GM23338 (cell line): ENCODE results near the gene ODAD2. TPM values are rescaled to one million over a fixed set of nuclear protein-coding genes. Genes with fewer than 3 reads are reported as not detected.

ENCODE experiments used
- ATAC-seq: fragments of 200-7000 bp; cut with Tn5 transposase; 3 replicates; pipeline ENCODE4 v1.9.1; 2020
- DNase-seq: peaks from one replicate; pipeline ENCODE4 v3.0.0-alpha.2; 2015; ENCODE audit warnings: low spot score
- H2AFZ ChIP-seq: fragments of 200-600 bp; sonication (generic); 2 replicates; pipeline ENCODE4 v1.8.0; 2016; ENCODE audit warnings: antibody characterized with exemption, mild to moderate bottlenecking, moderate library complexity
- H3F3A ChIP-seq: fragments of 200-600 bp; sonication (generic); replicated peaks from 2 replicates; pipeline ENCODE4 v1.8.0; 2017; ENCODE audit warnings: antibody characterized with exemption, mixed run types, low read depth
- H3K27ac ChIP-seq: fragments of 200-600 bp; sonication (generic); 2 replicates; pipeline ENCODE4 v1.6.1; 2016; ENCODE audit warnings: low read depth
- H3K27me3 ChIP-seq: fragments of 200-600 bp; sonication (generic); 2 replicates; pipeline ENCODE4 v1.8.0; 2016; ENCODE audit warnings: mild to moderate bottlenecking, mixed run types, moderate library complexity; ENCODE audit not compliant: insufficient read depth
- H3K36me3 ChIP-seq: fragments of 200-600 bp; sonication (generic); 2 replicates; pipeline ENCODE4 v1.8.0; 2016; ENCODE audit warnings: mild to moderate bottlenecking; ENCODE audit not compliant: insufficient read depth
- H3K4me1 ChIP-seq: fragments of 200-600 bp; sonication (generic); 2 replicates; pipeline ENCODE4 v1.8.0; 2016; ENCODE audit warnings: mild to moderate bottlenecking, moderate library complexity; ENCODE audit not compliant: insufficient read depth
- H3K4me2 ChIP-seq: fragments of 200-600 bp; sonication (generic); 2 replicates; pipeline ENCODE4 v1.7.1; 2017; ENCODE audit warnings: mixed run types
- H3K4me3 ChIP-seq: fragments of 200-600 bp; sonication (generic); 2 replicates; pipeline ENCODE4 v1.6.1; 2016; ENCODE audit warnings: mixed run types
- H3K79me2 ChIP-seq: fragments of 200-600 bp; sonication (generic); replicated peaks from 2 replicates; pipeline ENCODE4 v1.8.0; 2017; ENCODE audit warnings: mild to moderate bottlenecking; ENCODE audit not compliant: insufficient read depth
- H3K9me2 ChIP-seq: fragments of 200-600 bp; sonication (generic); 2 replicates; pipeline ENCODE4 v1.8.0; 2017; ENCODE audit not compliant: insufficient read depth
- H4K20me1 ChIP-seq: fragments of 200-600 bp; sonication (generic); replicated peaks from 2 replicates; pipeline ENCODE4 v1.8.0; 2017; ENCODE audit warnings: mild to moderate bottlenecking; ENCODE audit not compliant: insufficient read depth
- H3K27ac Mint-ChIP-seq: 2 replicates; pipeline ENCODE4 v1.8.0; 2020; ENCODE audit warnings: inconsistent platforms, mild to moderate bottlenecking, moderate library complexity, mixed read lengths
- H3K27me3 Mint-ChIP-seq: 3 replicates; pipeline ENCODE4 v1.8.0; 2022; ENCODE audit warnings: low read depth, mild to moderate bottlenecking, moderate library complexity, mixed read lengths, inconsistent platforms; ENCODE audit not compliant: insufficient read depth, poor library complexity
- H3K36me3 Mint-ChIP-seq: 3 replicates; pipeline ENCODE4 v1.8.0; 2021; ENCODE audit warnings: low read depth, mild to moderate bottlenecking, inconsistent platforms, moderate library complexity, mixed read lengths
- H3K4me1 Mint-ChIP-seq: 3 replicates; pipeline ENCODE4 v1.8.0; 2020; ENCODE audit warnings: mild to moderate bottlenecking, inconsistent platforms, mixed read lengths
- H3K4me3 Mint-ChIP-seq: 3 replicates; pipeline ENCODE4 v1.8.0; 2021; ENCODE audit warnings: moderate library complexity, mild to moderate bottlenecking, inconsistent platforms, mixed read lengths
- H3K9me3 Mint-ChIP-seq: 3 replicates; pipeline ENCODE4 v1.8.0; 2020; ENCODE audit warnings: moderate library complexity, mild to moderate bottlenecking, inconsistent platforms, mixed read lengths
- CTCF ChIP-seq, 2 experiments: fragments of 200-600 bp in 1 of 2; sonication (generic) in 1 of 2; conservative IDR thresholded peaks; 2 replicates each; pipeline versions ENCODE4 v1.5.1 to v1.6.1; 2016 to 2017; ENCODE audit warnings: antibody characterized with exemption in 2 of 2, low read depth in 2 of 2, mild to moderate bottlenecking in 2 of 2, moderate library complexity in 1 of 2
- EZH2 ChIP-seq: fragments of 200-600 bp; sonication (generic); IDR thresholded peaks from one replicate; pipeline ENCODE4 v1.8.0; 2017; ENCODE audit warnings: antibody characterized with exemption, mild to moderate bottlenecking, low read depth; ENCODE audit not compliant: unreplicated experiment
- JUNB ChIP-seq: IDR thresholded peaks from one replicate; pipeline ENCODE4 v1.6.1; 2016; ENCODE audit warnings: antibody characterized with exemption; ENCODE audit not compliant: unreplicated experiment
- NANOG ChIP-seq: IDR thresholded peaks from 2 replicates; pipeline ENCODE4 v1.6.1; 2016; ENCODE audit warnings: antibody characterized with exemption, borderline replicate concordance
- POLR2AphosphoS5 ChIP-seq: IDR thresholded peaks from 2 replicates; pipeline ENCODE4 v1.6.1; 2016; ENCODE audit warnings: antibody characterized with exemption, low read depth
- REST ChIP-seq: IDR thresholded peaks from one replicate; pipeline ENCODE4 v1.6.1; 2018; ENCODE audit warnings: antibody characterized with exemption; ENCODE audit not compliant: unreplicated experiment
- STAT1 ChIP-seq: IDR thresholded peaks from one replicate; pipeline ENCODE4 v1.6.1; 2016; ENCODE audit warnings: antibody characterized with exemption; ENCODE audit not compliant: unreplicated experiment
- ZNF114 ChIP-seq: fragments of 250-450 bp; sonication (Bioruptor Pico); IDR thresholded peaks from 2 replicates; pipeline ENCODE4 v1.5.0; 2020; ENCODE audit warnings: mild to moderate bottlenecking, moderate library complexity
- ZNF331 ChIP-seq: fragments of 250-450 bp; sonication (Bioruptor Pico); IDR thresholded peaks from 2 replicates; pipeline ENCODE4 v1.5.0; 2020; ENCODE audit warnings: low read depth, mild to moderate bottlenecking, moderate library complexity
- polyA plus RNA-seq: library from polyadenylated mRNA; unstranded; fragments of >200 nt; fragmentation: Nextera tagmentation; extraction: Ambion mirVana; gene quantifications from 2 replicates; pipeline ENCODE4 v1.2.1, GENCODE V29; 2016
- total RNA-seq: library from RNA; depleted of rRNA; stranded (reverse); fragments of >200 nt; shearing (Covaris generic); gene quantifications from 2 replicates; pipeline ENCODE4 v1.2.3, GENCODE V29; 2014
- TF ChIP-seq, protein P1 (sequence below): fragments of 250-450 bp; sonication (Bioruptor Pico); IDR thresholded peaks from 2 replicates; pipeline ENCODE4 v1.5.0; 2020; ENCODE audit warnings: mild to moderate bottlenecking, moderate library complexity

ODAD2 gene
- total and polyA plus RNA-seq, 2 experiments from 2014 or later = 2.1 to 3.4 TPM

DNA sequence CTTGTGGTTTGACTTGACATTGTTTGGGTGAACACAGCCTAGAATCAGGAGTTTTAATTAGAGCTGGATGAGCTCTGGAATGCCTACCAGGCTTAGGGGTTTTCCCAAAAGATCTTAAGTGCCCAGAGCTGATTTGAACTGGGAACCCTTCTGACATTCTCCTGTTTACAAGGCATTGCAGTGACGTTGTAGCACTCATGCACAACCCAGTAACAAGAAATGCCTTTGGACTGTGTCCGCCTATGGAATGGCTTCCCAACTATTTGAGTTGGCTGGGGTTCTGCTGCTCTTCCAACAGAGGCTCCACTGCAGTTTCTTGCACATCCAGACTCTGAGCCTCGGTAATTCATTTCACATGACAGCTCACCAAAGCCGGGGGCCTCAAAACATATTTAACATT is 176.6 kb downstream of the ODAD2 start:
- H2AFZ ChIP-seq = no peak overlapping the region
- H3K4me1 ChIP-seq = no peaks in the 10 kb centered on the region
- H3K27me3 ChIP-seq = no peaks in the 10 kb centered on the region
- 0 out of 2 replicates have a peak, but pooled peaks cover 4% of the 10 kb centered on the region for H3K9me2 ChIP-seq
- H3K36me3 ChIP-seq = no peaks in the 10 kb centered on the region
- Mint-ChIP-seq H3K9me3 (no peaks in the 10 kb centered on the region), H3K27ac (no peak overlapping the region), H3K4me1 (no peaks in the 10 kb centered on the region), H3K36me3 (no peaks in the 10 kb centered on the region), H3K4me3 (no peak overlapping the region), H3K27me3 (peaks cover 2% of the 10 kb centered on the region)
- no peak overlapping the region for H3K4me3 ChIP-seq
- TF ChIP-seq ZNF114 (CRISPR knock-in tag) = no peak
- no peak for TF ChIP-seq JUNB
- H4K20me1 ChIP-seq = no peaks in the 10 kb centered on the region
- H3K4me2 ChIP-seq = no peak overlapping the region
- ATAC-seq (no peak), DNase-seq (no peak)
- H3F3A ChIP-seq = no peaks in the 10 kb centered on the region
- H3K79me2 ChIP-seq = no peaks in the 10 kb centered on the region
- H3K27ac ChIP-seq = no peak overlapping the region

- Mint-ChIP-seq H3K4me3 (no peak overlapping the region), H3K36me3 (no peaks in the 10 kb centered on the region), H3K27me3 (peaks cover 2% of the 10 kb centered on the region), H3K4me1 (no peaks in the 10 kb centered on the region), H3K27ac (no peak overlapping the region), H3K9me3 (no peaks in the 10 kb centered on the region)
- Histone ChIP-seq H3K4me3 (no peak overlapping the region), H3F3A (no peaks in the 10 kb centered on the region), H3K4me2 (no peak overlapping the region), H3K79me2 (no peaks in the 10 kb centered on the region), H3K36me3 (no peaks in the 10 kb centered on the region), H3K9me2 (no peaks in the 10 kb centered on the region), H3K27me3 (no peaks in the 10 kb centered on the region), H3K4me1 (peaks cover 5% of the 10 kb centered on the region; the same call in 1 of the 2 replicates), H3K27ac (no peak overlapping the region), H2AFZ (no peak overlapping the region), H4K20me1 (no peaks in the 10 kb centered on the region)
- no peak for ATAC-seq
- DNase-seq = no peak
- TF ChIP-seq NANOG = no peak
- no peak for TF ChIP-seq JUNB
- TF ChIP-seq REST = no peak
- TF ChIP-seq EZH2 = no peak
- TF ChIP-seq POLR2AphosphoS5 = no peak
- TF ChIP-seq ZNF331 (CRISPR knock-in tag) = no peak
- TF ChIP-seq, protein P1, sequence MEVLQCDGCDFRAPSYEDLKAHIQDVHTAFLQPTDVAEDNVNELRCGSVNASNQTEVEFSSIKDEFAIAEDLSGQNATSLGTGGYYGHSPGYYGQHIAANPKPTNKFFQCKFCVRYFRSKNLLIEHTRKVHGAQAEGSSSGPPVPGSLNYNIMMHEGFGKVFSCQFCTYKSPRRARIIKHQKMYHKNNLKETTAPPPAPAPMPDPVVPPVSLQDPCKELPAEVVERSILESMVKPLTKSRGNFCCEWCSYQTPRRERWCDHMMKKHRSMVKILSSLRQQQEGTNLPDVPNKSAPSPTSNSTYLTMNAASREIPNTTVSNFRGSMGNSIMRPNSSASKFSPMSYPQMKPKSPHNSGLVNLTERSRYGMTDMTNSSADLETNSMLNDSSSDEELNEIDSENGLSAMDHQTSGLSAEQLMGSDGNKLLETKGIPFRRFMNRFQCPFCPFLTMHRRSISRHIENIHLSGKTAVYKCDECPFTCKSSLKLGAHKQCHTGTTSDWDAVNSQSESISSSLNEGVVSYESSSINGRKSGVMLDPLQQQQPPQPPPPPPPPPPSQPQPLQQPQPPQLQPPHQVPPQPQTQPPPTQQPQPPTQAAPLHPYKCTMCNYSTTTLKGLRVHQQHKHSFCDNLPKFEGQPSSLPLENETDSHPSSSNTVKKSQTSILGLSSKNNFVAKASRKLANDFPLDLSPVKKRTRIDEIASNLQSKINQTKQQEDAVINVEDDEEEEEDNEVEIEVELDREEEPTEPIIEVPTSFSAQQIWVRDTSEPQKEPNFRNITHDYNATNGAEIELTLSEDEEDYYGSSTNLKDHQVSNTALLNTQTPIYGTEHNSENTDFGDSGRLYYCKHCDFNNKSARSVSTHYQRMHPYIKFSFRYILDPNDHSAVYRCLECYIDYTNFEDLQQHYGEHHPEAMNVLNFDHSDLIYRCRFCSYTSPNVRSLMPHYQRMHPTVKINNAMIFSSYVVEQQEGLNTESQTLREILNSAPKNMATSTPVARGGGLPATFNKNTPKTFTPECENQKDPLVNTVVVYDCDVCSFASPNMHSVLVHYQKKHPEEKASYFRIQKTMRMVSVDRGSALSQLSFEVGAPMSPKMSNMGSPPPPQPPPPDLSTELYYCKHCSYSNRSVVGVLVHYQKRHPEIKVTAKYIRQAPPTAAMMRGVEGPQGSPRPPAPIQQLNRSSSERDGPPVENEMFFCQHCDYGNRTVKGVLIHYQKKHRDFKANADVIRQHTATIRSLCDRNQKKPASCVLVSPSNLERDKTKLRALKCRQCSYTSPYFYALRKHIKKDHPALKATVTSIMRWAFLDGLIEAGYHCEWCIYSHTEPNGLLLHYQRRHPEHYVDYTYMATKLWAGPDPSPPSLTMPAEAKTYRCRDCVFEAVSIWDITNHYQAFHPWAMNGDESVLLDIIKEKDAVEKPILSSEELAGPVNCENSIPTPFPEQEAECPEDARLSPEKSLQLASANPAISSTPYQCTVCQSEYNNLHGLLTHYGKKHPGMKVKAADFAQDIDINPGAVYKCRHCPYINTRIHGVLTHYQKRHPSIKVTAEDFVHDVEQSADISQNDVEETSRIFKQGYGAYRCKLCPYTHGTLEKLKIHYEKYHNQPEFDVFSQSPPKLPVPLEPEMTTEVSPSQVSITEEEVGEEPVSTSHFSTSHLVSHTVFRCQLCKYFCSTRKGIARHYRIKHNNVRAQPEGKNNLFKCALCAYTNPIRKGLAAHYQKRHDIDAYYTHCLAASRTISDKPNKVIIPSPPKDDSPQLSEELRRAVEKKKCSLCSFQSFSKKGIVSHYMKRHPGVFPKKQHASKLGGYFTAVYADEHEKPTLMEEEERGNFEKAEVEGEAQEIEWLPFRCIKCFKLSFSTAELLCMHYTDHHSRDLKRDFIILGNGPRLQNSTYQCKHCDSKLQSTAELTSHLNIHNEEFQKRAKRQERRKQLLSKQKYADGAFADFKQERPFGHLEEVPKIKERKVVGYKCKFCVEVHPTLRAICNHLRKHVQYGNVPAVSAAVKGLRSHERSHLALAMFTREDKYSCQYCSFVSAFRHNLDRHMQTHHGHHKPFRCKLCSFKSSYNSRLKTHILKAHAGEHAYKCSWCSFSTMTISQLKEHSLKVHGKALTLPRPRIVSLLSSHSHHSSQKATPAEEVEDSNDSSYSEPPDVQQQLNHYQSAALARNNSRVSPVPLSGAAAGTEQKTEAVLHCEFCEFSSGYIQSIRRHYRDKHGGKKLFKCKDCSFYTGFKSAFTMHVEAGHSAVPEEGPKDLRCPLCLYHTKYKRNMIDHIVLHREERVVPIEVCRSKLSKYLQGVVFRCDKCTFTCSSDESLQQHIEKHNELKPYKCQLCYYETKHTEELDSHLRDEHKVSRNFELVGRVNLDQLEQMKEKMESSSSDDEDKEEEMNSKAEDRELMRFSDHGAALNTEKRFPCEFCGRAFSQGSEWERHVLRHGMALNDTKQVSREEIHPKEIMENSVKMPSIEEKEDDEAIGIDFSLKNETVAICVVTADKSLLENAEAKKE (CRISPR knock-in tag) = no peak
- no peak for TF ChIP-seq STAT1
- TF ChIP-seq CTCF (conservative IDR thresholded peaks at IDR 0.05; ENCODE audit: low read depth in 2 of 2) = no peak
Measured at GRCh38 chr10:27820637-27821036, 178.2 kb downstream of the ODAD2 start.
